ENCODE measurements around the gene SPRTN.

Gene SPRTN

DNA sequence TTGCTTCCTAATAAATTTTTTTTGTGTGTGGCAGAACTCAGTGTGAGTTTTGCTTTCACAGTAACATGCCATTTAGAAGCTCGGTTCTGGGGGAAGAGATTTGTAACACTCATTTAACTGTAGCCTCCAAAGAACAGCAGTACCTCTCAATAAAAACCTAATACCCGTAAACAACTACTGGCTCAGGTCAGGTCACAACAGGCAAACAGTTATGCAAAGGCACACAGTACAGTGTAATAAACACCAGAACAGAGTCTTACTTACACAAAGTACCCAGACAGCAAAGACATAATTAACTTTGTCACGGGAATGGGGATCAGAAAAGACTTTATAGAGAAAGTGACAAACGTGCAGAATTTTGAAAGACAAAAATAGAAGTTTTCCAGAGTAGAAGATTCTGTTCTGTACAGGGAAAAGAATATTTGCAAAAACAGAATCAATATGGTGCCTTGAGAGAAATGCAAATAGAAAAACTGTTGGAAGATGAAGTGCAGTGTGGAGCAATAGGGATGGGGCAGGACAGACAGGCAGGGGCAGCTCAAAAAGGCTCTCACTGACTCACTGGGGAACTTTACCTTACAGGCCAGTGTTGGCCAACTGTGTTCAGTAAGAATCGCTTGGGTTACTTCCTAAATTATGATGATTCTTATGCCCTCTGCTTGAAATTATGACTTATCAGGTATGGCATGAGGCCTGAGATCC lies 45.2 kb downstream of the SPRTN start:
- Mint-ChIP-seq H3K4me3 (no peak overlapping the region), H3K4me1 (peaks cover 27% of the 10 kb centered on the region), H3K27me3 (no peaks in the 10 kb centered on the region), H3K27ac (no peak overlapping the region), H3K9me3 (no peaks in the 10 kb centered on the region)
- ATAC-seq = no peak
- no peak for DNase-seq

DNA sequence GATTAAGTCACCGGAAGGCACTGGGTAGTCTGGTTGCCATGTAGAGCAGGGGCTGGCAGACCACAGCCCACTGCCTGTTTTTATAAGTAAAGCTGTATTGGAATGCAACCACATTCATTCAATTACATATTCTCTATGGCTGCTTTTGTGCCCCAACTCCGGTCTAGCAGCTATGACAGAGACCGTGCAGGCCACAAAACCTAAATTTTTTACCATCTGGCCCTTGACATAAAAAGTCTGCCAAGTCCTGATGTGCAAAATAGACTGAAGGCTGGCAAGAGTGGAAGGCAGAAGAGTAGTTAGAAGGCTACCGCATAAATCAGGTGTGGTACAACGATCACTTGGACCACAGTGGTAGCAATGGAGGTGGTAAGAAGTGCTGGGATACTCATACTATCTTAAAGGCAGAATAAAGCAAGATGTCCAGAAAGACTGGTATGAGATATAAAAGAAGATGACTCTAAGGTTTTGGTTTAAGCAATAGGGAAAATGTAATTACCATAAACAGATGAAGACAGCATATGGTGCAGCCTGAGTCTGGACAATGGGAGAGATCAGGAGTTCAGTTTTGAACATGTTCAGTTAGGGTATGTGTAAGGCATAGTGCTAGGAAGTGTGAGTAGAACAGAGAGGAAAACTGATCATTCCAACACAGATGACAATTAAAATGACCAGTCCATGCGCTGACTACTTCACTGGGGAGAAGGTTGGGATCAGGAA lies 46.8 kb downstream of the SPRTN start:
- no peaks in the 10 kb centered on the region for H3K9me3 Mint-ChIP-seq
- DNase-seq (no peak), ATAC-seq (no peak)
- peaks cover 21% of the 10 kb centered on the region for H3K4me1 Mint-ChIP-seq
- H3K27ac Mint-ChIP-seq = no peak overlapping the region
- no peak overlapping the region for H3K4me3 Mint-ChIP-seq
- H3K27me3 Mint-ChIP-seq = no peaks in the 10 kb centered on the region

DNA sequence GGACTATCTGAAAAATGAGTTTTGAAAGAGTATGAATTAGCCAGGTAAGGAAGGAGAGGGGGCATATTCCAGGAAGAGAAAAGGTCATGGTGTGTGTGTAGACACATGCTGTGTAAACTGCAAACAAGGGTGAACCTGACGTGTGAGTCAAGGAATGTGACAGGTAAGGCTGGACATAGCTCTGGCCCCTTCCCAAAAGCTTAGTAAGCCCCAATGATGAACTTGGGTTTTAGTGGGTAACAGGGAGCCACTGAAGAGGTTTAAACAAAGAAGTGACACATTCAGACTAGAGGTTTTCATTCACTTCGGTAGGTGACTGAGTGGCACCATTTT lies 47.3 kb downstream of the SPRTN start:
- H3K4me1 Mint-ChIP-seq = peaks cover 24% of the 10 kb centered on the region
- DNase-seq = no peak
- H3K27ac Mint-ChIP-seq = no peak overlapping the region
- H3K4me3 Mint-ChIP-seq = no peak overlapping the region
- ATAC-seq = no peak
- H3K27me3 Mint-ChIP-seq = no peaks in the 10 kb centered on the region
- no peaks in the 10 kb centered on the region for H3K9me3 Mint-ChIP-seq

DNA sequence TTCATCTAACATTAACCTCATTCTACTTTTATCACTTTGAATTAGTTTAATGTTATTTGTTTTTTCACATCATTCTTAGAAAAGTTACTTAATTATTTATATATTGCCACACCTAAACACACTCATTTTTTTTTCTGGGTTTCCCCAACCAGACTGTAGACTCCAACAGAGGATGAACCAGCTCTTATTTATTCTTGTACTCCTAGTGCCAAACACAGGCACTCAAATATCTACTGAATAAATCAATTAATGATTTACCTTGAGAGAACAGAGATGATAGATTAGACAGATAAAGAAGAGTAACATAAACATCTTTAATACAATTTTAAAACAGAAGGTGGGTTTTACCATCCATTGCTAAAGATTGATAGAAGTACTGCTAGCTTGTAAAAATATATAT lies 48.4 kb downstream of the SPRTN start:
- Mint-ChIP-seq H3K4me3 (no peak overlapping the region), H3K27ac (no peak overlapping the region), H3K9me3 (no peaks in the 10 kb centered on the region), H3K4me1 (peaks cover 32% of the 10 kb centered on the region), H3K27me3 (no peaks in the 10 kb centered on the region)
- DNase-seq = no peak
- ATAC-seq = no peak

DNA sequence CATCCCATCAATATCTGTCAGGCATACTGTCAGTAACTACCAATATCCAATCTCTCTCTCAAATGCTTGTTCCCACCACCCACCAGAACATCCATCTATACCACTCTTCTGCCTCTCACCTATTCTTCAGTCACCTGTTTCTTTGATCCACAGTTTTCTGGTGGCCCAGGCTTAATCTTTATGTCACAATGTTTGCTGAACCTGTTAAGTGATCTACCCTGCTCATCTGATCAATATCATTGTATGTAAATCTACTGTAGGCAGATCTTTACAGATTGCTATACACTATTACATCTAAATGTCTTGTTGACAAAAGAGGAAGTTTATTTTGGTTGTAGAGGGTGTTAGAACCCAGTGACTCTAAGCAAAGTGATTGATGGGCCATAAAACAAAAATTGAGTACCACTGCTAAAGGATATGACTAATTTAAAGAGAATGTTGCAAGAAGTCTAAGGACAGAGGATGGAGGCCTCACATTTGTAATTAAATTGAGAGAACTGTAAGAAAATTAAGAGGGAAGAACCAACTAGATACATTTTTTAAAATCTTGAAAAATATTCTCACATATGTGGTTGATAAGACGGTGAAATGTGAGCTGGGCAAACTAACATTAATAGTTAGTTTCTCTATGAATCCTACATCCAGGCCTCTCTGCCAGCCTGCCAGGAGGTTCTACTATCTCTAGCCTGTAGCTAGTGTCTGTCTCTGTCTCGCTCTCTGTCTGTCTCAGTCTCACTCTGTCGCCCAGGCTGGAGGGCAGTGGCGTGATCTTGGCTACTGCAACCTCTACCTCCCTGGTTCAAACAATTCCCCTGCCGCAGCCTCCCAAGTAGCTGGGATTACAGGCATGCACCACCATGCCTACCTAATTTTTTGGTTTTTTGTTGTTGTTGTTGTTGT lies 49.9 kb downstream of the SPRTN start:
- Mint-ChIP-seq H3K27me3 (no peaks in the 10 kb centered on the region), H3K4me3 (peak overlapping the region in 1 of 2 donors; percentile 7), H3K9me3 (no peaks in the 10 kb centered on the region), H3K27ac (peak overlapping the region in 1 of 2 donors; percentile 69), H3K4me1 (peaks cover 38% of the 10 kb centered on the region)
- DNase-seq (no peak), ATAC-seq (peak; percentile 87)

DNA sequence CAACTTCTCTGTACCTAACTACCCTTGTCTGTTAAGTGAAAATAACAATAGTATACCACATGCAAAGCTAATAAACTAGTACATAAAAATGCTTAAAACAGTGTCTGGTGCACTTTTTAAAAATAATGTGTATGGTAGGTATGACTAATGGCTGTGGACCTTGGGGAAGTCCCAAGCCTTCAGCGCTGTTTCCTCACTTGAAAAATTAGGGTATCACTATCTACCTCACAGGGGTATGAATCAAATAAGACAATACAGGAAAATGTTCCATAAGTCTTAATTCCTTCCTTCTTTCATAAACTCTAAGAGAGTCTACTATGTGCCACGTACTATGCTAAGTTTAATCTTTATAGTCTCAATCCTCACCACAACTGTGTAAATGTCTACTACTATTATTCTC lies 52.0 kb downstream of the SPRTN start:
- Mint-ChIP-seq H3K27ac (no peak overlapping the region), H3K4me3 (peak overlapping the region in 1 of 2 donors; percentile 41), H3K27me3 (no peaks in the 10 kb centered on the region), H3K4me1 (peaks cover 41% of the 10 kb centered on the region), H3K9me3 (no peaks in the 10 kb centered on the region)
- ATAC-seq = peak; percentile 86
- DNase-seq = no peak

GRCh38 chr1:231392389-231393131 lies 54.5 kb downstream of the SPRTN start:
- H3K27ac Mint-ChIP-seq = no peak overlapping the region
- no peaks in the 10 kb centered on the region for H3K9me3 Mint-ChIP-seq
- no peak for DNase-seq
- no peak for ATAC-seq
- H3K4me3 Mint-ChIP-seq = no peak overlapping the region
- no peaks in the 10 kb centered on the region for H3K27me3 Mint-ChIP-seq
- H3K4me1 Mint-ChIP-seq = peaks cover 59% of the 10 kb centered on the region

DNA sequence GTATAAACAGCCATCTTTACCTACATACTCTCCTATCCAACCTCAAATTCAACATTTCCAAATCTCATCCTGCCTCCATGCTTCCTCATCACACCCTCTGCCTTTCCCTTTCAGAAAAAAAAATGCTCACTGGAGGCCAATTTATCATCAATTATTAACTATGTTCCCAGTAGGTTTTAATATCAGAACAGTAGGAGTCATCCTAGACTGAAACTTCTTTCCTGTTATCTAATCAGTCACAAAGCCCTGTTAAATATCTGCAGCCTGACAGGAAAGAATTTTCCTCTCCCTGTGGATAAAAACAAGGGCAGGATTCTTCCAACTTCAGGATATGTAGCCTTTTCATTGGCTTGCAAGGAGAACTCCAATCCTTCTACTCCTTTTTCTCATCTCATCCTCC lies 55.6 kb downstream of the SPRTN start:
- H3K4me3 Mint-ChIP-seq = no peak overlapping the region
- H3K4me1 Mint-ChIP-seq = peaks cover 53% of the 10 kb centered on the region

GRCh38 chr1:231395076-231395997 lies 57.2 kb downstream of the SPRTN start:
- Mint-ChIP-seq H3K27ac (no peak overlapping the region), H3K9me3 (no peaks in the 10 kb centered on the region), H3K27me3 (no peaks in the 10 kb centered on the region), H3K4me1 (peaks cover 51% of the 10 kb centered on the region), H3K4me3 (no peak overlapping the region)
- no peak for ATAC-seq
- DNase-seq = no peak

More for the DNA sequence above, 55.6 kb downstream of the SPRTN start:
- H3K27ac Mint-ChIP-seq = peak overlapping the region in 1 of 2 donors; percentile 5
- no peak for DNase-seq
- H3K9me3 Mint-ChIP-seq = no peaks in the 10 kb centered on the region
- ATAC-seq = no peak
- no peaks in the 10 kb centered on the region for H3K27me3 Mint-ChIP-seq

- ATAC-seq (no peak), DNase-seq (no peak)
- Mint-ChIP-seq H3K4me3 (no peak overlapping the region), H3K4me1 (peaks cover 44% of the 10 kb centered on the region), H3K9me3 (no peaks in the 10 kb centered on the region), H3K27me3 (no peaks in the 10 kb centered on the region), H3K27ac (no peak overlapping the region)
Measured at GRCh38 chr1:231395998-231396390, 57.9 kb downstream of the SPRTN start.

GRCh38 chr1:231396643-231397042 lies 58.5 kb downstream of the SPRTN start:
- Mint-ChIP-seq H3K4me3 (no peak overlapping the region), H3K9me3 (no peaks in the 10 kb centered on the region), H3K4me1 (peaks cover 42% of the 10 kb centered on the region), H3K27ac (no peak overlapping the region), H3K27me3 (no peaks in the 10 kb centered on the region)
- ATAC-seq (no peak), DNase-seq (no peak)

GRCh38 chr1:231397886-231398671 lies 60.0 kb downstream of the SPRTN start:
- Mint-ChIP-seq H3K4me3 (no peak overlapping the region), H3K9me3 (no peaks in the 10 kb centered on the region), H3K4me1 (peaks cover 37% of the 10 kb centered on the region), H3K27ac (no peak overlapping the region), H3K27me3 (no peaks in the 10 kb centered on the region)
- ATAC-seq (no peak), DNase-seq (no peak)

DNA sequence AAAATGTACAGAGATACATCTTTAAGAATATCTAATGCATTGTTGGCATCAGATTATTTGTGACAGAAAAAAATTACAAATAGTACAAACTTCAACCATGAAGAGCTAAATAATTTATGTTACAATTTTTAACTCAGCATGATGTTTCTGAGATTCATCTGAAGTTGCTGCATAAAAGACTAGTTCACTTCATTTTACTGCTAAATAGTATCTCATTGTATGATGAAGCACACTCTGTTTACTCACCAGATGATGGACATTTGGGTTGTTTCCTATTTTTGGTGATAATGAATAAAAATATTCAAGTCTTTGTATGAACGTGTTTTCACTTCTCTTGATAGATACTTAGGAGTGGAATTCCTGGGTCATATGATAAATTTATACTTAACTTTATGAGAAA lies 63.4 kb downstream of the SPRTN start:
- no peak for ATAC-seq
- no peaks in the 10 kb centered on the region for H3K9me3 Mint-ChIP-seq
- no peak overlapping the region for H3K27ac Mint-ChIP-seq
- H3K4me3 Mint-ChIP-seq = no peak overlapping the region
- no peak for DNase-seq
- no peaks in the 10 kb centered on the region for H3K27me3 Mint-ChIP-seq
- peaks cover 33% of the 10 kb centered on the region for H3K4me1 Mint-ChIP-seq

DNA sequence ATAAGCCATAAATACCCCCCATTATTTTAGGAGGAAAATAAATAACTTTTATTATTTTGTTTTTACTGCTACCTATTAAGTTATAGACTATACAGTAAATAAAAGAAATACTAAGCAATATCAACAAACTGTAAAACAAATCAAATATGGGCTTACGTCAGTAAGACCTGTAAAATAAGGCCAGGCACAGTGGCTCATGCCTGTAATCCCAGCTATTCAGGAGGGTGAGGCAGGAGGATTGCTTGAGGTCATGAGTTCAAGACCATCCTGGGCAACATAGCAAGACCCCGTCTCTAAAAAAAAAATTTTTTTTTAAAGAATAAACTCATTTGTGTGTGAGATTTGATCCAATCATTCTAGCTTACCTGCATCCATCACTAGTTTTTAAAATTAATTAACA lies 66.2 kb downstream of the SPRTN start:
- Mint-ChIP-seq H3K27ac (no peak overlapping the region), H3K9me3 (no peaks in the 10 kb centered on the region), H3K4me3 (no peak overlapping the region), H3K27me3 (no peaks in the 10 kb centered on the region), H3K4me1 (peaks cover 15% of the 10 kb centered on the region)
- ATAC-seq = no peak
- no peak for DNase-seq

Measured in stimulated activated naive CD8-positive, alpha-beta T cell treated with anti-CD3 and anti-CD28 coated beads, Interleukin-15, amount 100 ng/mL, for 72 hours (primary cell).